ENCODE measurements around the gene RPAIN. TPM values are rescaled to one million over a fixed set of nuclear protein-coding genes. Genes with fewer than 3 reads are reported as not detected.
A peak's percentile ranks its signal among the peaks of the same experiment; 100 is the strongest.

Gene RPAIN
- polyA plus RNA-seq, 3 donors = 18.9 to 31.9 (median 20.5) TPM

DNA sequence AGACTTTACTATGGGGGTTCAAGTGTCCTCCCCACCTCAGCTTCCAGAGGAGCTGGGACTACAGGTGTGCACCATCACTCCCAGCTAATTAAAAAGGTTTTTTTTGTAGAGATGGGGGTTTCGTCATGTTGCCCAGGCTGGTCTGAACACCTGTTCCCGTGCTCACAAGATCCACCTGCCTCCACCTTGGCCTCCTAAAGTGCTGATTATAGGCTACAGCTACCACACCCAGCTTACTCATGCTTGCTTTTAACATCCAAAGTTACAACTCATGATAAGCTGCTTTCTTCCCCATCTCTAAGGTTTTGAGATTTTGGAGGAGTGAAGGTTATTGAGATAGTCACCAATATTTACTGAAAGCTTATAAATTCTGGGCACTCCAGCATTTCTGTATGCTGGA is 3.1 kb upstream of the RPAIN start:
- intact Hi-C loops (cut with micrococcal nuclease) = loop anchor here in 1 of 2 donors (5.0 kb wide), 1 partner anchor 70 kb away; the partner anchor contains the start of genes DERL2 and MIS12

GRCh38 chr17:5418858-5419355 is 1.1 kb upstream of the RPAIN start:
- H3K36me3 Mint-ChIP-seq = peaks cover 25 to 50% of the 10 kb centered on the region in 2 donors
- TF ChIP-seq, protein P1, sequence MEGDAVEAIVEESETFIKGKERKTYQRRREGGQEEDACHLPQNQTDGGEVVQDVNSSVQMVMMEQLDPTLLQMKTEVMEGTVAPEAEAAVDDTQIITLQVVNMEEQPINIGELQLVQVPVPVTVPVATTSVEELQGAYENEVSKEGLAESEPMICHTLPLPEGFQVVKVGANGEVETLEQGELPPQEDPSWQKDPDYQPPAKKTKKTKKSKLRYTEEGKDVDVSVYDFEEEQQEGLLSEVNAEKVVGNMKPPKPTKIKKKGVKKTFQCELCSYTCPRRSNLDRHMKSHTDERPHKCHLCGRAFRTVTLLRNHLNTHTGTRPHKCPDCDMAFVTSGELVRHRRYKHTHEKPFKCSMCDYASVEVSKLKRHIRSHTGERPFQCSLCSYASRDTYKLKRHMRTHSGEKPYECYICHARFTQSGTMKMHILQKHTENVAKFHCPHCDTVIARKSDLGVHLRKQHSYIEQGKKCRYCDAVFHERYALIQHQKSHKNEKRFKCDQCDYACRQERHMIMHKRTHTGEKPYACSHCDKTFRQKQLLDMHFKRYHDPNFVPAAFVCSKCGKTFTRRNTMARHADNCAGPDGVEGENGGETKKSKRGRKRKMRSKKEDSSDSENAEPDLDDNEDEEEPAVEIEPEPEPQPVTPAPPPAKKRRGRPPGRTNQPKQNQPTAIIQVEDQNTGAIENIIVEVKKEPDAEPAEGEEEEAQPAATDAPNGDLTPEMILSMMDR (IDR thresholded peaks at IDR 0.05) = no peak
- H3K9me3 ChIP-seq (replicated peaks in 1 of 2; ENCODE audit: control insufficient read depth in 1 of 2, insufficient read depth in 1 of 2, low read length in 2 of 2) = no peaks in the 10 kb centered on the region
- peaks cover 30 to 56% of the 10 kb centered on the region in 2 donors for H3K36me3 ChIP-seq (replicated peaks in 1 of 2; ENCODE audit: control insufficient read depth in 1 of 2, insufficient read depth in 2 of 2, low read length in 2 of 2)
- H3K9ac ChIP-seq (ENCODE audit: insufficient read depth, low read length, poor library complexity, severe bottlenecking) = peak overlapping the region; percentile 74
- H3K27ac ChIP-seq (ENCODE audit: low read depth in 1 of 2, low read length in 2 of 2) = peak overlapping the region; percentile 85 to 89
- no peaks in the 10 kb centered on the region for H3K27me3 ChIP-seq (ENCODE audit: control insufficient read depth in 2 of 2, insufficient read depth in 2 of 2, low read length in 2 of 2)
- intact Hi-C loops (cut with micrococcal nuclease) = loop anchor here in 1 of 2 donors (2.0 to 5.0 kb wide), 2 partner anchors 20 to 68 kb away; partner anchors contain the start of genes C1QBP, DERL2 and MIS12
- peak overlapping the region; percentile 60 to 90 (median 87) for H3K4me3 ChIP-seq (replicated peaks in 1 of 3; ENCODE audit: low read depth in 2 of 3, low read length in 3 of 3)
- peaks cover 15 to 23% of the 10 kb centered on the region in 2 donors for H3K4me1 ChIP-seq (ENCODE audit: control insufficient read depth in 1 of 2, insufficient read depth in 2 of 2, low read length in 2 of 2)
- H3K27ac Mint-ChIP-seq = peak overlapping the region; percentile 88 to 97 (median 95)
- under 1% methylated on average over 26 of the region's 26 CpGs for WGBS (ENCODE audit: insufficient coverage)
- H4K20me1 ChIP-seq (ENCODE audit: insufficient read depth, low read length) = no peaks in the 10 kb centered on the region
- H3K4me1 Mint-ChIP-seq = peaks cover 26% of the 10 kb centered on the region
- H3K9me3 Mint-ChIP-seq = no peaks in the 10 kb centered on the region
- H3K27me3 Mint-ChIP-seq (ENCODE audit: low read depth in 3 of 3) = peaks cover 0 to 2% (median 0%) of the 10 kb centered on the region in 3 donors
- H3K4me3 Mint-ChIP-seq = peak overlapping the region; percentile 98 to 99
- H3K4me2 ChIP-seq (replicated peaks; ENCODE audit: extremely low read depth, low read length, poor library complexity, severe bottlenecking) = peak overlapping the region; percentile 84
- peak; percentile 6 to 43 (median 21) for DNase-seq
- H3K79me2 ChIP-seq (ENCODE audit: insufficient read depth, low read length) = peaks cover 64% of the 10 kb centered on the region
- peak overlapping the region; percentile 91 for H2AFZ ChIP-seq (ENCODE audit: insufficient read depth, low read depth, low read length, poor library complexity, severe bottlenecking)

More for the DNA sequence above, 3.1 kb upstream of the RPAIN start:
- H3K79me2 ChIP-seq (ENCODE audit: insufficient read depth, low read length) = peaks cover 67% of the 10 kb centered on the region
- peaks cover 4% of the 10 kb centered on the region for H4K20me1 ChIP-seq (ENCODE audit: insufficient read depth, low read length)
- no peak overlapping the region for H3K27ac ChIP-seq (ENCODE audit: low read depth in 1 of 2, low read length in 2 of 2)
- no peak overlapping the region for H3K9ac ChIP-seq (ENCODE audit: insufficient read depth, low read length, poor library complexity, severe bottlenecking)
- Mint-ChIP-seq H3K9me3 (no peaks in the 10 kb centered on the region), H3K4me1 (peaks cover 31% of the 10 kb centered on the region), H3K27ac (peak overlapping the region in 2 of 7 donors; percentile 4 to 40), H3K36me3 (peaks cover 33 to 49% of the 10 kb centered on the region in 2 donors), H3K27me3 (ENCODE audit: low read depth in 3 of 3) (peaks cover 0 to 2% (median 0%) of the 10 kb centered on the region in 3 donors), H3K4me3 (no peak overlapping the region)
- no peak overlapping the region for H3K4me3 ChIP-seq (replicated peaks in 1 of 3; ENCODE audit: low read depth in 2 of 3, low read length in 3 of 3)
- DNase-seq = no peak
- H3K36me3 ChIP-seq (replicated peaks in 1 of 2; ENCODE audit: control insufficient read depth in 1 of 2, insufficient read depth in 2 of 2, low read length in 2 of 2) = peaks cover 31 to 56% of the 10 kb centered on the region in 2 donors
- 100% methylated on average over 1 of the region's 2 CpGs for WGBS (ENCODE audit: insufficient coverage)
- peaks cover 18 to 26% of the 10 kb centered on the region in 2 donors for H3K4me1 ChIP-seq (ENCODE audit: control insufficient read depth in 1 of 2, insufficient read depth in 2 of 2, low read length in 2 of 2)
- H2AFZ ChIP-seq (ENCODE audit: insufficient read depth, low read depth, low read length, poor library complexity, severe bottlenecking) = no peak overlapping the region
- no peak overlapping the region for H3K4me2 ChIP-seq (replicated peaks; ENCODE audit: extremely low read depth, low read length, poor library complexity, severe bottlenecking)
- TF ChIP-seq, protein P1 (IDR thresholded peaks at IDR 0.05) = no peak
- no peaks in the 10 kb centered on the region for H3K27me3 ChIP-seq (ENCODE audit: control insufficient read depth in 2 of 2, insufficient read depth in 2 of 2, low read length in 2 of 2)
- H3K9me3 ChIP-seq (replicated peaks in 1 of 2; ENCODE audit: control insufficient read depth in 1 of 2, insufficient read depth in 1 of 2, low read length in 2 of 2) = no peaks in the 10 kb centered on the region
